Esophagus squamous epithelium (tissue), 4 donors: ENCODE measurements around the gene LCP1.

Source experiments
- CTCF ChIP-seq, 6 experiments: fragments of 450-650 bp in 4 of 6; fragments of 200-600 bp in 2 of 6; sonication (generic) in 2 of 6; IDR thresholded peaks; one replicate each; pipeline ENCODE4 v1.5.1; 2016 to 2019; ENCODE audit warnings: antibody characterized with exemption in 6 of 6, mild to moderate bottlenecking in 4 of 6, moderate library complexity in 4 of 6
- POLR2A ChIP-seq, 4 donors: fragments of 450-650 bp; IDR thresholded peaks; one replicate each; pipeline ENCODE4 v1.6.1; 2017; ENCODE audit warnings: antibody characterized with exemption in 4 of 4, mild to moderate bottlenecking in 4 of 4, moderate library complexity in 3 of 4

- TF ChIP-seq CTCF (IDR thresholded peaks at IDR 0.05) (no peak), POLR2A (IDR thresholded peaks at IDR 0.05) (no peak)
These were observed 21.9 kb downstream of the LCP1 start for GRCh38 chr13:46160065-46160464.
